Stimulated activated CD8-positive, alpha-beta memory T cell treated with anti-CD3 and anti-CD28 coated beads, Interleukin-4, amount 100 ng/mL, for 24 hours (primary cell): ENCODE data around the gene CLEC16A.

Source experiments
- DNase-seq: peaks from one replicate; pipeline ENCODE4 v3.0.0-alpha.2; 2020; ENCODE audit warnings: low read depth

The CLEC16A gene

GRCh38 chr16:11125936-11126335, 181.6 kb downstream of the CLEC16A start:
- no peak for DNase-seq

- DNase-seq = no peak
Measured at GRCh38 chr16:11126399-11127054, 182.2 kb downstream of the CLEC16A start.

GRCh38 chr16:11127610-11128195, 183.3 kb downstream of the CLEC16A start:
- DNase-seq = no peak

GRCh38 chr16:11128211-11129141, 184.1 kb downstream of the CLEC16A start:
- no peak for DNase-seq

GRCh38 chr16:11129378-11129781, 185.0 kb downstream of the CLEC16A start:
- no peak for DNase-seq

- no peak for DNase-seq
Measured at GRCh38 chr16:11130978-11131665, 186.8 kb downstream of the CLEC16A start.

GRCh38 chr16:11131706-11132105, 187.3 kb downstream of the CLEC16A start:
- DNase-seq = no peak

GRCh38 chr16:11133344-11133943, 189.1 kb downstream of the CLEC16A start:
- no peak for DNase-seq

GRCh38 chr16:11134722-11135463, 190.5 kb downstream of the CLEC16A start:
- no peak for DNase-seq

- DNase-seq = no peak
Measured at GRCh38 chr16:11135464-11135973, 191.2 kb downstream of the CLEC16A start.

GRCh38 chr16:11136600-11136999, 192.2 kb downstream of the CLEC16A start:
- DNase-seq = no peak

- no peak for DNase-seq
Measured at GRCh38 chr16:11138022-11138768, 193.8 kb downstream of the CLEC16A start.

- DNase-seq = no peak
Measured at GRCh38 chr16:11138769-11139325, 194.5 kb downstream of the CLEC16A start.

- DNase-seq = no peak
Measured at GRCh38 chr16:11139326-11140097, 195.1 kb downstream of the CLEC16A start.

- peak; percentile 22 for DNase-seq
Measured at GRCh38 chr16:11140098-11140375, 195.7 kb downstream of the CLEC16A start.

GRCh38 chr16:11140466-11140865, 196.1 kb downstream of the CLEC16A start:
- no peak for DNase-seq

GRCh38 chr16:11140867-11141266, 196.5 kb downstream of the CLEC16A start:
- DNase-seq = no peak

- no peak for DNase-seq
Measured at GRCh38 chr16:11141409-11142260, 197.3 kb downstream of the CLEC16A start.
